HL-60/S4 treated with retinoic acid at 250 ng/mL for 4 days and 3 days (cell line): Measurements from ENCODE around the gene GRK3.
"Not testable (repeated sequence)": the region's sequence is repeated elsewhere in the genome, so short reads cannot be mapped to it uniquely, and the experiment has no call there.

Source experiments
- in situ Hi-C: fragments of 300-500 bp; cut with MboI; formaldehyde crosslinking; loops from 2 replicates; pipeline ENCODE4 v1.7.0; 2022; ENCODE audit warnings: low sequenced_read_pairs

Gene GRK3

DNA sequence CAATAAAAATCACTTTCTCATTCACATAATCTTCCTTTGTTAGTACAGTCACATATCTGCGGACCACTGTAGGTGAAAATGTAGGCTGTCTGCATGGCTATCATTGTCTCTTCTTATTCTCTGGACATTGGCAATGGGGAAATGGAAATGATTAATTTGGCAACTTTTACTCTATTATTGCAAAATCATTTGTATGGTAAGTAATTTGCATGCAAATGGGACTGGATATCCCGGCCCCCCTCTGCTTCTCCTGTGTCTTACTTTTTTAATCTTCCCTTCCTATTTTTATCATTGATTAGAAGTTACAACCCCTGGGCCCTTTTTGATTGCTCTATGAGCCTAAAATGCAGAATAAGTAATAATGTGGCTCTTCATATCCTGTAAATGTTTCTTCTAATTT lies 6.0 kb downstream of the GRK3 start:
- in situ Hi-C loops = no loop called here

DNA sequence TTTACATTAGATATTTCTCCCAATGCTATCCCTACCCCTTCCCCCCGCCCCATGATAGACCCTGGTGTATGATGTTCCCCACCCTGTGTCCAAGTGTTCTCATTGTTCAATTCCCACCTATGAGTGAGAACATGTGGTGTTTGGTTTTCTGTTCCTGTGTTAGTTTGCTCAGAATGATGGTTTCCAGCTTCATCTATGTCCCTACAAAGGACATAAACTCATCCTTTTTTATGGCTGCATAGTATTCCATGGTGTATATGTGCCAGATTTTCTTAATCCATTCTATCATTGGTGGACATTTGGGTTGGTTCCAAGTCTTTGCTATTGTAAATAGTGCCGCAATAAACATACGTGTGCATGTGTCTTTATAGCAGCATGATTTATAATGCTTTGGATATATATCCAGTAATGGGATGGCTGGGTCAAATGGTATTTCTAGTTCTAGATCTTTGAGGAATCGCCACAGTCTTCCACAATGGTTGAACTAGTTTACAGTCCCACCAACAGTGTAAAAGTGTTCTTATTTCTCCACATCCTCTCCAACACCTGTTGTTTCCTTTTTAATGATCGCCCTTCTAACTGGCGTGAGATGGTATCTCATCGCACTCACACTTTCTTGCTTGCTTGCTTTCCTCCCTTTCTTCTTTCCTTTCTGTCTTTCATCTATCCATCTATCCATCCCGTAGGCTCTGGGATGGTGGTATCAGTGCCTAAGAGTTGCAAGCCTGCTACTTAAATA lies 7.7 kb downstream of the GRK3 start:
- in situ Hi-C loops = not testable (repeated sequence)

DNA sequence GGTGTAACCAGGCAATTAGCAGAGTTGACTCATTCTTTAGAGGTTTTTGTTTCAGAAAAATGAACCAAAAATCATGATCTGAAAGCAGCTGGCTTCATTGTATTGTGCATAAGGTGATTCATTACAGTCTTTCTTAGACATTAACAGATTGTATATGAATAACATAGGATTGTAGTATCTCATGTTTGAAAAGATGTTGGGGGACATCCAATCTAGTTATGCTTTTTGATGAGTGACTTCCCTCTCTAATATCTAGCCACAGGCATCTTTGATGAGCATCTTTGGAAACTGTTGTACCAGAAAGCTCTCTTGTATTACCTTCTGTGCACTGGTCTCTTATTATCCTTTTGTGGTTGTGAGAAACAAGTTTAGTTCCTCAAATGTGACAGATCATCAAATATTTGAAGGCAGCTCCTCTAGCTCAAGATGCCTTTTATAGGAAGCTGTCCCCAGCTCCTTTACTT lies 8.3 kb downstream of the GRK3 start:
- in situ Hi-C loops = no loop called here

DNA sequence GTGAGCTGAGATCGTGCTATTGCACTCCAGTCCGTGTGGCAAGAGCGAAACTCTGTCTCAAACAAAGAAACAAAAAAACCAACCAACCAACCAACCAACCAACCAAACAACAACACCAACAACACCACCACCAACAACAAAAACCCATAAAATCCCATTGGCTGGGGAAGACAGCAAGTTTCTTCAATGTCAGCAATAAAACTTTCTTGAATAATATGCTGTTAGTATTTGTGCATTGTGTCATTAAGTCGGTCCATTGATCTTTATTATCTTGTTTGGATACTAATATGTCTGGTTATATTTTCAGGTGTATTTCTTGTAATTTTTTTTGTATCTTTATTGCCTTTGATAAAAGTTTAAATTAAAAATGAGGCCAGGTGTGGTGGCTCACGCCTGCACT lies 9.4 kb downstream of the GRK3 start:
- in situ Hi-C loops = no loop called here

DNA sequence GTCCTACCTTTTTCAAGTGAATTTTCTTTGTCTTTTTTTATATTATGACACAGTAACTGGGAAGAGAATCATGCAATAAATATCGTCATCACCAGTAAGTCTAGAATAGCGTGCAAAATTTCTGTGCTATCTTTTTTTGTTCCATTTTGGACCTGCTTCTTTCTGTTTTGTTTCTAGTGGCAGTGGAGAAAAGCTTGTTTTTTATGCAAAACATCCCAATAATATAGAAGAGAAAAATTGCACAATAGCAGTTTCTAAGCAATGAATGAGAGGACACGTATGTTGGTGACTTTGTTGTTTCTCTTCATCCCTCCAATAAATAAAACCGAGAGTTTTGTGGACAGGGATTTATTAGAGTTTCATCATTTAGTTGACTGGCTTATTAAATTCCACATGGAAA lies 10.3 kb downstream of the GRK3 start:
- in situ Hi-C loops = no loop called here

DNA sequence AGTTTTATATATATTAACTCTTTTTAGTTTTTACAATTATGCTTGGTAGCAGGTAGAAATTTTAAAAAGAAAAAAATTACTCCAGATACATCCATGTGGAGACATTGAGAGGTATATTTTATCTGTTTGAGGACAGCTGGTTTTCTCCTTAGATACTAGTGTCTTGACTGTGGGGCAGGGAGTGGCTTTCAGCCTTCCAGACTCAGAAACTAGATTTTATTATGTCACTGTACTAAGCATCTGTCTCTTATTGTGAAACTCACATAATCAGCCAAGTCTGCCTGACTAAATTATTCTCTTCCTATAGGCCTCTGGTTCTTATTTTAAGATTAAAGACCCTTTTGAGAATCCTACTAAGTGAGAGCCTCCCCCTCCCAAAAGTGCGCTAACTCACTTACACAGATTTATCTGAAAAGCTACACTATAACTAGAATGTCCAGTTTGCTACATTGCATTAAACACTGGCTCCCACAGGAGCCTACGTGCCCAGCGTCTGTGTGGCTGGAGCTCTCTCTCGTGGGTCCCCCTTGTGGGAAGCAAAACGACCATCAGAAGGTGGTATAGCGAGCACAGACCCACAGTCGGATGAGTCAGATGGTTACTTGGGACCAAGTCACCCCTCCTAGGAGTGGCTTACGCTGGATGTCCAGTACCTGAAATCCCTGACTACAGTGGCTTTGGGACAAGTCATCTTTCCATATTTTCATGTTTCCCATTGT lies 11.4 kb downstream of the GRK3 start:
- in situ Hi-C loops = not testable (repeated sequence)

DNA sequence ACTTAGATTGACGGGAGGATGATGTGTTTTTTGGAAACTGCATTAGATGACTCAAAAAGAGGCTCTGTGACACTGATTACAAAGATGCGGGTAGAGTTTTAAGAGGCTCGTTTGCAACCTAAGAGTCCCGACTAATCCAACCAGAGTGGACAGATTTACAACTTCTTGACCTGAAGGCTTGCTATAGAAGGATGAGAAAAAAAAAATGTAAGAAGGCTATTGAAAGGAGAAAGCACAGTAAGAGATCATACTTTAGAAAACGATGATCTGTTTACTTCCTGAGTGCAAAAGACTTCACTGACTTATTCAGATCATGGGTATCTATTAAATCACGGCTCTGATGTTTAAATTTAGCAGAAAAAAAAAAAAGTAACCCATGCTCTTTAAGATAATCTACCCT lies 17.0 kb downstream of the GRK3 start:
- in situ Hi-C loops = not testable (repeated sequence)

DNA sequence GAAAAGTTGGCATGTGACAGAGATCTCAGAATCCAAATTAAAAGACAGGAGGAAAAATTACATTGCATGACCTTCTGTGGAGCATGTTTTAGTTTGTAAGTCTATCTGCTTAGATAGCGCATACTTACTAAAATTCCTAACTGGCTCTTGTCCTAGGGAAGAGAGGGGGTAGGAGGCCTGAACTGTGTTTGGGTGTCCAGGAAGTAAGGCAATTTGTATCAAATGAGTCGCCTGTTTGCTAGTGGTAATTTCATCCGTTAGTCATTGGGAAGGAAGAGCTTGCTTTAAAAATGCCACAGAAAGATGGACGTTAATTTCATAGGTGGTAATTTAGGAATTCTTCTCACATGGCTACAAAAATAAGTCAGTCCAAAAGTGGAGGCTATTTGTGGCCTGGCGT lies 18.5 kb downstream of the GRK3 start:
- in situ Hi-C loops = no loop called here

DNA sequence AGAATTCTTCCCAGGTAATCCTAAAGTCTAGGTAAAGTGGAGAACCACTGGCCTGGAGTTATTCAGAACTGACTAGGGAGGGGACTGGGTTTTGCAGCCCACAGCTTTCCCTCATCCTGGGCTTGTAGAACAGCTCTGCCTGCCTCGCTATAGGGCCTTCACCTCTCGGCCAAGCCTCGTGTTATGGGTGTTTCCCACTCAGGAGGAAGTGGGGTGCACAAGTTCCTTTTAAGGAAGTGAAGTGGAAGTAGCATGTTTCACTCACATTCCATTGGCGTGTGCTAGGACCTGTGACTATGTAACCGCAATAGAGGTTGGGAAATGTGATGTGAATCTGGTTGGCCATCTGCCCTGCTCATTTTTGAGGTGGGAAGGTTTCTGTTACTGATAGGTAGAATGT lies 20.5 kb downstream of the GRK3 start:
- in situ Hi-C loops = not testable (repeated sequence)

DNA sequence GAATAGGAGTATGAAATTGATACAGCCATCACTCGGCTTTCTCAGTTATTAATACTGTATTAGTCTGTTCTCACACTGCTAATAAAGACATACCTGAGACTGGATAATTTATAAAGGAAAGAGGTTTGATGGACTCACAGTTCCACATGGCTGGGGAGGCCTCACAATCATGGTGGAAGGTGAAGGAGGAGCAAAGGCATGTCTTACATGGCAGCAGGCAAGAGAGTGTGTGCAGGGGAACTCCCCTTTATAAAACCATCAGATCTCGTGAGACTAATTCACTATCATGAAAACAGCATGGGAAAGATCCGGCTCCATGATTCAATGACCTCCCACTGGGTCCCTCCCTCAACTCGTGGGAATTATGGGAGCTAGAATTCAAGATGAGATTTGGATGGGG lies 25.2 kb downstream of the GRK3 start:
- in situ Hi-C loops = not testable (repeated sequence)

DNA sequence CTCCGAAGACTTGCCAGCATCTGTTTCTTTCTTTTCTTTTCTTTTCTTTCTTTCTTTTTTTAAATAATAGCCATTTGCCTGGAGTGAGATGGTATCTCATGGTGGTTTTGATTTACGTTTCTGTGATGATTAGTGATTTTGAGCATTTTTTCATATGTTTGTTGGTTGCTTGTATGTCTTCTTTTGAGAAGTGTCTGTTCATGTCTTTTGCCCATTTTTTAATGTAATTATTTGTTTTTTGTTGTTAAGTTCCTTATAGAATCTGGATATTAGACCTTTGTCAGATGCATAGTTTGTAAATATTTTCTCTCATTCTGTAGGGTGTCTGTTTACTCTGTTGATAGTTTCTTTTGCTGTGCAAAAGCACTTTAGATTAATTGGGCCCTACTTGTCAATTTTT lies 28.8 kb downstream of the GRK3 start:
- in situ Hi-C loops = not testable (repeated sequence)

DNA sequence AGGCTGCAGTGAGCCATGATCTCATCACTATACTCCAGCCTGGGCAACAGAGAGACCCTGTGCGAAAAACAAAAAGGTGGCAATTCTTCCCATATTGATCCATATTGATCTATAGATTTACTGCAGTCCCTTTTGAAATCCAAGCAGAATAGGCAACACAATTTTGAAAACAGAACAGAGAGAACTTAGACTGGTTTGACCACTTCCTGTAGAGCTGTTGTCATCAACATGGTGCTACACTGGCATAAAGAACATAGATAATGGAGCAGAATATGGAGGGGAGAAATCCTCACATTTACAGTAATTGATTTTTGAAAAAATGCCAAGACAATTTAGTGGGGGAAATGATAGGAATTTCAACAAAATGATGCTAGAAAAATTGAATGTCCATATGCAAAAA lies 34.1 kb downstream of the GRK3 start:
- in situ Hi-C loops = no loop called here

DNA sequence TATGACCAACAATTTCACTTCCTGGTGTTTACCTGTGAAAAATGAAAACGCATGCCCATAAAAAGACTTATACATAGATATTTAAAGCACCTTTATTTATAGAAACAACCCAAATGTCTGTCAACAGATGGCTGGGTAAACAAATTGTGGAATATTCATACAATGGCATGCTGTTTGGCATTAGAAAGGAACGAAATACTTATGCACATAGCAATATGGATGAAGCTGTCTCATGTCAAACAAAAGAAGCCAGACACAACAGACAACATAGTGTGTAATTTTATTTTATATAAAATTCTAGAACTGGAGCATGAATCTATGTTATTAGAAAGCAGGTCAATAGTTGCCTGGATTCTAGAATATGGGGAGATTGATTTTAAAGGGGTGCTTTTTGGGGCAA lies 38.0 kb downstream of the GRK3 start:
- in situ Hi-C loops = no loop called here

DNA sequence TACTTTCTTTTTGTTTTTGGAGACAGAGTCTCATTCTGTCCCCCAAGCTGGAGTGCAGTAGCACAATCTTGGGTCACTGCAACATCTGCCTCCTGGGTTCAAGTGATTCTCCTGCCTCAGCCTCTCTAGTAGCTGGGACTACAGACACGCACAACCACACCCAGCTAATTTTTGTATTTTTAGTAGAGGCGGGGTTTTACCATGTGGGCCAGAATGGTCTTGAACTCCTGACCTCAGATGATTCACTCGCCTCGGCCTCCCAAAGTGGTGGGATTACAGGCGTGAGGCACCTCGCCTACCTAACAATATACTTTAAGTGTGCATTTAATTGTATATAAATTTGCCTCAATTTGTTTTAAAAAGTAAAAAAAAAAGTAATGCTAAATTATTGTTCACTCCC lies 38.4 kb downstream of the GRK3 start:
- in situ Hi-C loops = no loop called here

DNA sequence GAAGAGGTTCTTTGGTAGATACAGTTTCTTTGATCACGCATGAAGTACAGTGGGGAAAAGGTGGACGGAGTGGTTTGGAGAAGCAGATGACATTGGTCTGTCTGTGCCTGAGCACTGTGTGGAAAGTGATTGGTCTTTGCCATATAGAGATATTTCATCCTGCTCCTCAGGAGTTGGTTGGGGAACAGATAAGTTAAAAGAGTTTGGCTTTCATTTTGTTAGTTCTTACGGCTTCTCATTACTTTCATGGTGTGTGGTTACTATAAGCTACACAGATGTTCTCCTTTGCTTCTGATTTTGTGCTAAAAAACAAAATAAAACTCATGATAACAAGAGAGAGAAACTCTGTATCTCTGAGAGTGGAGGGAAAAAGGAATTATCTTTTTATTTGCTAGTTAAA lies 40.7 kb downstream of the GRK3 start:
- in situ Hi-C loops = not testable (repeated sequence)

DNA sequence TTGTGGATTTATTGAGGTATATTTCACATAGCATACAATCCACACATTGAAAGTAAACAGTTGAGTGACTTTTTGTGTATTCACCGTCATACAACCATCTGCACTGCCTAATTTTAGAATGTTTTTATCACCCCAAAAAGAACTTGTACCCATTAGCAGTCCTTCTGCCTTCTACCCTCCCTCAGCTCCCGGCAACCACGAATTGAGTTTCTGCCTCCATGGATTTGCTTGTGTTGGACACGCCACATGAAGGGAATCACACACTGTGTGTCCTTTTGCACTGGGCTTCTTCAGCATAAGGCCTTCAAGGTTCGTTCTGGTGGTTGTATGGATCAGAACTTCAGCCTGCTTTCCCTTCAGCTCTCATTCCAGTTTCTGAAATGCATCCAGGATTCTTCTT lies 41.1 kb downstream of the GRK3 start:
- in situ Hi-C loops = not testable (repeated sequence)

DNA sequence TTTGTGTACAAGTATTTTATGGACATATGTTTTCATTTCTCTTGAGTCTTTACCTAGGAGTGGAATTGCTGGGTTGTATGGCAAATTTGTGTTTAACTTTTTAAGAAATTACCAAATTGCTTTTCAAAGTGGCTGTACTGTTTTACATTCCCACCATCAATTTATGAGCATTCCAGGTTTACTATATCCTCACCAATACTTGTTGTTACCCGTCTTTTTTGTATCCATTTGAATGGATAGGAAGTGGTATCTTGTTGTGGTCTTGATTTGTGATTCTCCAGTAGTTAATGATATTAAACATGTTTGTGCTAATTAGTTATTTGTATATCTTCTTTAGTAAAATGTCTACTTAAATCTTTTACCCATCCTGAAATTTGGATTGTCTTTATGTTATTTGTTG lies 46.8 kb downstream of the GRK3 start:
- in situ Hi-C loops = not testable (repeated sequence)

DNA sequence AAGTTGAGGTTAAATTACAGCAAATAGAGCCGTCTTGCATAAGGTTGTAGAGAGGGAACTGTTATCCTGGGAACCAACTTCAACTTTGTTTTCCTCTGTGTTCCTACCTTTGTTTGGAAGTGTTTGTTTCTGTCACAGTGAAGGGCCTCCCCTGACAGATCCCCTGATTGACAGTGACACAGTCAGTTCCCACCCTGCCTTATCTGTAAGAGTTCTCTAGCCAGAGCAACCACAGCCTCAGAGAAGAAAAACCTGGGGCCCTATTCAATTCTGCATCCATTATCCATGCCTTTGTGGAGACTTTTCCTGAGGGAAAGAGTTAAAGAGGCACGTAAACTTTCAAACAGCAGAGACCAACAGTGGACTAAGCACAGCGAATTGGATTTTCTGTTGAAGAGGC lies 48.7 kb downstream of the GRK3 start:
- in situ Hi-C loops = not testable (repeated sequence)

DNA sequence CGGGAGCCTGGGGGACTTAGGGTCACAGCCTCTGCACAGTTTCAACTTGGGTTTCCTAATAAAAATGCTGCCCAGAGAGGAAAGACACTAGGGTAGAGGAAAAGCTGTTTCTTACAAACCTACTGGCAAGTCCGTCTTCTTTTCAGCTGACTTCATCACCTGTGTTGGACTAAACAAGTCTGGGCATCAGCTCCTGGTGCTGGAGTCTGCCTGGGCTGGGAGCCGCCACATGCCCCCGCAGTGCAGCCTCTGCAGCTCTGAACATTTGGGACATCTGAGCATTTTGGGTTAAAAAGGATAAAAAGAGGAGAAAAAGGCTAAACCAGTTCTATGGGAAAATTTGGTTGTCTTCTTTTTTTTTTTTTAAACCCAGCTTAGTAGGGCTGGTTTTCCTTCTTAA lies 49.1 kb downstream of the GRK3 start:
- in situ Hi-C loops = not testable (repeated sequence)

DNA sequence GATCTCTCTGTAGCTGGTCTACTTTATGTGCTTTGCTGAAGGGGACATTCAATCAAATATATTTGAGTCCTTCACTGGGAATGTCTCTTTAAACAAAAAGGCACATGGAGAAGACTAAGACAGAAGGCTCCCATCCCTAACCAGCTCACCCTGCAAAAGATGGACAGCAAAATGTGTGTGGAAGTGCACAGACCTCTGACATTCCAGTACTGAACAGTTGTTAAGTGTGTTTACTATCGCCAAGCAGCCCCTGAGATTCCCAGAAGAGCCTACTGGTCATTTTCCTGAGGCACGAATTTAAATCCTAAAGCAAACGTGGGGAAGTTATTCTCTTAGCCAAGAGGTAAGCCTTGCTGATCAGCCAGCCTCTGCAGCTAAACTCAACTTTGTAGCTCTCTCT lies 50.3 kb downstream of the GRK3 start:
- in situ Hi-C loops = not testable (repeated sequence)

DNA sequence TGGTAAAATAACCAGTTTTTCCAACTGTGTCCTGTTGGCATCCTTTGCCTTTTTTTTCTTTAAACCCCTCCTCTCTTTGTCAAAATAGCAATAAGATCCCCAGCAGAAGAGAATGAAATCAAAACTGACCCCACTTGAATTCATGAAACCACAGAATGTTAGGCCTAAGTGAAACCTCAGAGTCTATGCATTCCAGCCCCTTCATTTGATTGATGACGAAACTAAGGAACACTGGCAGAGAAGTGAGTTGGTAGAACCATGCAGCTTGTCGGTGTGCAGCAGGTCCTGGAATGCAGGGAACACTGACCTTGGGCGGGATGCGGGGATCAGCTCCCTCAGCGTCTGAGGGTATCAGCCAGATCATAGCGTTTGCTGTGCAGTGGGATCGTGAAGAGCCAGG lies 57.5 kb downstream of the GRK3 start:
- in situ Hi-C loops = no loop called here

DNA sequence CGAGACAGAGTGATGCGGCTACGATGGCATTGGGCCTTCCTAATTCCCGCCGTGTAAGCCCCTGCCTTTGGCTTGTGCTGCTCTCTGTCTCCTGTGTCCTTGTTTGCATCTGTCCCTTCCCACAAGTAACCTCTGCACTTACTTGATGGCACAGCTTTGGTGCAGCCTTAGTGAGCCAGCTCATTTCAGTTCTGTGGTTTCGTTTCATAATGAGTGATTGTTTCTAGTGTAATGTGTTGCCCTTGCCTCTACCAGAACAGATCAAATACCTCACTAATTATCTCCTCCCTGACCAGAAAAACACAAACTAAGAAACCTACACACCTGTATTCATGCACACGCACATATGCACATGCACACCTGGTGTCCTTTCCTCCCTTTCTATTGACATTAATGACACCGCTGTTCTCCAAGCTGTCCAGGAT lies 58.8 kb downstream of the GRK3 start:
- in situ Hi-C loops = no loop called here

DNA sequence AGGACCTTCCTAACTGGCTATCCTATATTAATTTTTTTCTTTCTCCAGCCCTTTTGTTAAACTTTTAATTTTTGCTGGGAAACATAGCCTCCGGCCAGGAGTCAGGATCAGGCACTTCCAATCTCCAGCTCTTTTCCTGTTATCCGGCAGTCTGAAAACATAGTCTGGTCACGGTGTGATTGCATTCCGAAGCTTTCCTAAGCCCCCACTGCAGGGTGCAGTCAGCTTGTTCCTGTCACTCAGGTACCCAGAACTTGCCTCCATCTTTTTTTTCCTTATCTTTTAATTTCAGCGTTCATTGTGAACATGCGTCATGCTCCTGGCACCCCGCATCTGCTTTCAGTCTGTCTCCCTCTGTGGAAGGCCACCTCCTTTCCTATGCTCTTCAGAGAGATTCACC lies 59.4 kb downstream of the GRK3 start:
- in situ Hi-C loops = no loop called here
